ENCODE measurements around the gene KIF4B. TPM values are rescaled to one million over a fixed set of nuclear protein-coding genes. Genes with fewer than 3 reads are reported as not detected.

Gene KIF4B
- total RNA-seq, 1 experiment from 2014 or later = 0.07 TPM

GRCh38 chr5:155046591-155046990 is 33.0 kb downstream of the KIF4B start:
- H2AFZ ChIP-seq (ENCODE audit: low read length) = no peak overlapping the region
- DNase-seq = peak; percentile 73
- no peak overlapping the region for H4K5ac ChIP-seq (ENCODE audit: insufficient read length, low read depth, low read length)
- H3K23me2 ChIP-seq (ENCODE audit: insufficient read length, low read depth, low read length, poor library complexity, severe bottlenecking) = no peaks in the 10 kb centered on the region
- no peak overlapping the region for H4K8ac ChIP-seq (replicated peaks; ENCODE audit: insufficient read length, low read depth, low read length)
- H4K20me1 ChIP-seq (ENCODE audit: control insufficient read depth, insufficient read depth, insufficient read length) = no peaks in the 10 kb centered on the region
- Mint-ChIP-seq H3K27ac (peak overlapping the region; percentile 86 to 91 (median 90)), H3K27me3 (ENCODE audit: low read depth) (no peaks in the 10 kb centered on the region), H3K4me3 (no peak overlapping the region), H3K9me3 (peaks cover 0 to 3% of the 10 kb centered on the region in 2 experiments; a peak in 3 of 5 replicates), H3K4me1 (peaks cover 70 to 71% of the 10 kb centered on the region in 2 experiments), H3K36me3 (ENCODE audit: insufficient read depth in 1 of 3, low read depth in 3 of 3) (peaks cover 0 to 2% (median 0%) of the 10 kb centered on the region in 3 experiments; a peak in 1 of 7 replicates)
- H3K4ac ChIP-seq (ENCODE audit: low read depth, low read length) = no peak overlapping the region
- H3K9ac ChIP-seq (ENCODE audit: extremely low read depth, insufficient read length, low read length) = no peak overlapping the region
- no peak overlapping the region for H2BK120ac ChIP-seq (ENCODE audit: low read depth, low read length, poor library complexity, severe bottlenecking)
- H3K14ac ChIP-seq (ENCODE audit: insufficient read depth, low read length) = 0 out of 2 replicates have a peak overlapping the region, but pooled peaks have one; percentile 20
- H3K27me3 ChIP-seq (ENCODE audit: insufficient read depth, low read length) = no peaks in the 10 kb centered on the region
- WGBS (ENCODE audit: extremely low coverage, insufficient read length, low lambda C conversion rate) = no CpG with 5 or more reads among the region's 2 CpGs
- H3K79me2 ChIP-seq (ENCODE audit: insufficient read depth, low read length) = no peaks in the 10 kb centered on the region
- no peak overlapping the region for H3K18ac ChIP-seq (ENCODE audit: insufficient read length, low read depth, low read length)
- H3K27ac ChIP-seq (ENCODE audit: insufficient read length, low read depth, low read length) = peak overlapping the region; percentile 36
- no peak overlapping the region for H3K23ac ChIP-seq (ENCODE audit: insufficient read length, low read depth, low read length)
- H2BK15ac ChIP-seq (ENCODE audit: low read depth, low read length) = no peak overlapping the region
- peak overlapping the region; percentile 29 for H2BK20ac ChIP-seq (ENCODE audit: low read depth, low read length, poor library complexity, severe bottlenecking)
- no peak overlapping the region for H4K91ac ChIP-seq (ENCODE audit: insufficient read length, low read depth, low read length)
- H3K4me2 ChIP-seq (ENCODE audit: insufficient read depth, insufficient read length, low read length) = no peak overlapping the region
- H3T11ph ChIP-seq (ENCODE audit: low read length) = peak overlapping the region; percentile 39
- H2AK5ac ChIP-seq (ENCODE audit: insufficient read length, low read length) = no peak overlapping the region
- H3K56ac ChIP-seq (ENCODE audit: insufficient read length, low read depth, low read length) = no peak overlapping the region
- no peak for TF ChIP-seq CTCF (conservative IDR thresholded peaks at IDR 0.05)
- no peaks in the 10 kb centered on the region for H3K79me1 ChIP-seq (ENCODE audit: insufficient read depth, low read depth, low read length, poor library complexity, severe bottlenecking)
- no peak overlapping the region for H2BK5ac ChIP-seq (ENCODE audit: insufficient read length, low read length)
- no peaks in the 10 kb centered on the region for H3K9me3 ChIP-seq (ENCODE audit: control insufficient read depth, low read depth, low read length)
- H2BK12ac ChIP-seq (ENCODE audit: insufficient read length, low read depth, low read length) = no peak overlapping the region
- H3K4me1 ChIP-seq (ENCODE audit: insufficient read depth, low read length) = peaks cover 11% of the 10 kb centered on the region; the same call in 1 of the 2 replicates

Data from H9 (cell line).